GM12875 (cell line): ENCODE data around the gene CYP2U1.
"Not testable (repeated sequence)": the region's sequence is repeated elsewhere in the genome, so short reads cannot be mapped to it uniquely, and the experiment has no call there.

ENCODE experiments used
- H3K4me3 ChIP-seq: one replicate; pipeline ENCODE4 v1.5.1; 2011; ENCODE audit warnings: low read depth, low read length, control low read depth
- CTCF ChIP-seq: IDR thresholded peaks from 2 replicates; pipeline ENCODE4 v1.5.1; 2011; ENCODE audit warnings: low read depth, mild to moderate bottlenecking, control low read depth, inconsistent platforms, low read length, moderate library complexity, borderline replicate concordance; ENCODE audit not compliant: insufficient read depth

CYP2U1 gene

GRCh38 chr4:107917500-107917899, 13.8 kb upstream of the CYP2U1 start:
- no peak for TF ChIP-seq CTCF
- H3K4me3 ChIP-seq: no peak overlapping the region

- no peak for TF ChIP-seq CTCF
- no peak overlapping the region for H3K4me3 ChIP-seq
Measured at GRCh38 chr4:107922486-107923473, 8.6 kb upstream of the CYP2U1 start.

GRCh38 chr4:107925713-107926112, 5.6 kb upstream of the CYP2U1 start:
- H3K4me3 ChIP-seq: not testable (repeated sequence)

- H3K4me3 ChIP-seq: not testable (repeated sequence)
Measured at GRCh38 chr4:107926875-107927274, 4.5 kb upstream of the CYP2U1 start.

GRCh38 chr4:107931775-107932321, 499 bp downstream of the CYP2U1 start:
- H3K4me3 ChIP-seq: peak overlapping the region; percentile 85
- TF ChIP-seq CTCF: no peak

- TF ChIP-seq CTCF: no peak
- H3K4me3 ChIP-seq: no peak overlapping the region
Measured at GRCh38 chr4:107935246-107935645, 3.9 kb downstream of the CYP2U1 start.

GRCh38 chr4:107937040-107937439, 5.7 kb downstream of the CYP2U1 start:
- H3K4me3 ChIP-seq: no peak overlapping the region
- no peak for TF ChIP-seq CTCF

- no peak for TF ChIP-seq CTCF
- H3K4me3 ChIP-seq: no peak overlapping the region
Measured at GRCh38 chr4:107939307-107939706, 8.0 kb downstream of the CYP2U1 start.
